Small intestine (tissue), 7 donors: ENCODE measurements around the gene SEMA4A. TPM values are rescaled to one million over a fixed set of nuclear protein-coding genes. Genes with fewer than 3 reads are reported as not detected.

Experiments
- DNase-seq, 2 donors: peaks; one replicate each; pipeline versions ENCODE4 v3.0.0 to v3.0.0-alpha.2; 2013
- FAIRE-seq: peaks from 2 replicates; lab custom pipeline; 2012; peaks lifted over from hg19 to GRCh38; lab: Jason Lieb, UNC
- H3K27ac ChIP-seq, 3 donors: one replicate each; pipeline ENCODE4 v1.5.1; 2013; ENCODE audit warnings: low read length in 2 of 3, mild to moderate bottlenecking in 2 of 3, control low read depth in 1 of 3, inconsistent platforms in 1 of 3, low read depth in 1 of 3, moderate library complexity in 1 of 3
- H3K27me3 ChIP-seq, 3 donors: one replicate each; pipeline ENCODE4 v1.6.1; 2013; ENCODE audit warnings: low read length in 3 of 3, inconsistent platforms in 1 of 3; ENCODE audit not compliant: control insufficient read depth in 3 of 3, insufficient read depth in 3 of 3
- H3K36me3 ChIP-seq, 3 donors: one replicate each; pipeline ENCODE4 v1.6.1; 2013; ENCODE audit warnings: low read length in 3 of 3, inconsistent platforms in 1 of 3, low read depth in 1 of 3, mild to moderate bottlenecking in 1 of 3, moderate library complexity in 1 of 3; ENCODE audit not compliant: control insufficient read depth in 3 of 3, insufficient read depth in 2 of 3
- H3K4me1 ChIP-seq, 3 donors: one replicate each; pipeline ENCODE4 v1.6.1; 2013; ENCODE audit warnings: low read length in 2 of 3, inconsistent platforms in 1 of 3, low read depth in 1 of 3, mild to moderate bottlenecking in 1 of 3, moderate library complexity in 1 of 3; ENCODE audit not compliant: control insufficient read depth in 3 of 3, insufficient read depth in 2 of 3
- H3K4me3 ChIP-seq, 3 donors: one replicate each; pipeline ENCODE4 v1.5.1; 2013; ENCODE audit warnings: low read length in 3 of 3, control low read depth in 1 of 3, inconsistent platforms in 1 of 3, low read depth in 1 of 3, mild to moderate bottlenecking in 1 of 3, moderate library complexity in 1 of 3
- H3K9me3 ChIP-seq, 2 donors: one replicate each; pipeline ENCODE4 v1.6.1; 2013; ENCODE audit warnings: low read depth in 1 of 2, low read length in 1 of 2; ENCODE audit not compliant: control insufficient read depth in 2 of 2, insufficient read depth in 1 of 2
- WGBS, 3 donors: extraction: QIAGEN DNeasy Blood & Tissue Kit; methylation state at CpG; one replicate each; pipeline ENCODE4 v1.1.7; 2013; 5-methylcytosine and 5-hydroxymethylcytosine counted together
- polyA plus RNA-seq, 4 donors: library from polyadenylated mRNA; stranded (reverse) in 3 of 4; unstranded in 1 of 4; fragments of 200-250 nt in 3 of 4; fragments of 120-200 nt in 1 of 4; gene quantifications; one replicate each; pipeline versions ENCODE4 v1.2.1 to v1.2.3, GENCODE V29; 2013
- donor health status: healthy with polysubstance abuse.
- donor health status: control.
- donor health status: control.
- donor health status: Bipolar disorder and iron deficiency.
- donor health status: healthy.

SEMA4A gene
- polyA plus RNA-seq, 4 donors: 0.89 to 7.7 (median 1.8) TPM

GRCh38 chr1:156200044-156200443, 46.7 kb downstream of the SEMA4A start:
- no peaks in the 10 kb centered on the region for H3K9me3 ChIP-seq
- DNase-seq (no peak), FAIRE-seq (no peak)
- H3K27ac ChIP-seq: no peak overlapping the region
- H3K4me3 ChIP-seq: no peak overlapping the region
- peaks cover 0 to 53% (median 10%) of the 10 kb centered on the region in 3 donors for H3K4me1 ChIP-seq
- 95 to 97% (median 96%) methylated on average over 8 of the region's 8 CpGs for WGBS, 3 donors
- H3K27me3 ChIP-seq: no peaks in the 10 kb centered on the region
- H3K36me3 ChIP-seq: peaks cover 3 to 51% (median 13%) of the 10 kb centered on the region in 3 donors

- Histone ChIP-seq H3K27me3 (no peaks in the 10 kb centered on the region), H3K36me3 (peaks cover 7 to 62% (median 13%) of the 10 kb centered on the region in 3 donors), H3K4me3 (no peak overlapping the region), H3K9me3 (no peaks in the 10 kb centered on the region), H3K27ac (no peak overlapping the region), H3K4me1 (peaks cover 0 to 23% (median 3%) of the 10 kb centered on the region in 3 donors)
- DNase-seq (no peak), FAIRE-seq (no peak)
Observed at GRCh38 chr1:156203331-156203730, 49.9 kb downstream of the SEMA4A start.

- Histone ChIP-seq H3K4me3 (no peak overlapping the region), H3K27ac (no peak overlapping the region), H3K4me1 (peaks cover 0 to 10% (median 2%) of the 10 kb centered on the region in 3 donors), H3K27me3 (no peaks in the 10 kb centered on the region), H3K9me3 (no peaks in the 10 kb centered on the region), H3K36me3 (peaks cover 7 to 60% (median 13%) of the 10 kb centered on the region in 3 donors)
- WGBS, 3 donors: 87 to 93% (median 88%) methylated on average over 3 of the region's 3 CpGs
- no peak for DNase-seq
- FAIRE-seq: no peak
Observed at GRCh38 chr1:156204686-156205085, 51.3 kb downstream of the SEMA4A start.

GRCh38 chr1:156211243-156211642, 57.9 kb downstream of the SEMA4A start:
- no peak overlapping the region for H3K4me3 ChIP-seq
- no peak for DNase-seq
- peaks cover 0 to 8% (median 6%) of the 10 kb centered on the region in 3 donors for H3K4me1 ChIP-seq
- peaks cover 7 to 68% (median 10%) of the 10 kb centered on the region in 3 donors for H3K36me3 ChIP-seq
- no peak overlapping the region for H3K27ac ChIP-seq
- WGBS, 3 donors: 88 to 92% (median 90%) methylated on average over 3 of the region's 3 CpGs
- FAIRE-seq: no peak
- no peaks in the 10 kb centered on the region for H3K27me3 ChIP-seq
- H3K9me3 ChIP-seq: no peaks in the 10 kb centered on the region

GRCh38 chr1:156212130-156212529, 58.7 kb downstream of the SEMA4A start:
- Histone ChIP-seq H3K4me1 (peaks cover 0 to 8% (median 6%) of the 10 kb centered on the region in 3 donors), H3K27me3 (no peaks in the 10 kb centered on the region), H3K27ac (peak overlapping the region; percentile 9 to 98 (median 96)), H3K36me3 (peaks cover 7 to 62% (median 10%) of the 10 kb centered on the region in 3 donors), H3K4me3 (peak overlapping the region in 1 of 3 donors; percentile 76), H3K9me3 (no peaks in the 10 kb centered on the region)
- 82 to 87% (median 83%) methylated on average over 9 of the region's 9 CpGs for WGBS, 3 donors
- no peak for FAIRE-seq
- no peak for DNase-seq

DNA sequence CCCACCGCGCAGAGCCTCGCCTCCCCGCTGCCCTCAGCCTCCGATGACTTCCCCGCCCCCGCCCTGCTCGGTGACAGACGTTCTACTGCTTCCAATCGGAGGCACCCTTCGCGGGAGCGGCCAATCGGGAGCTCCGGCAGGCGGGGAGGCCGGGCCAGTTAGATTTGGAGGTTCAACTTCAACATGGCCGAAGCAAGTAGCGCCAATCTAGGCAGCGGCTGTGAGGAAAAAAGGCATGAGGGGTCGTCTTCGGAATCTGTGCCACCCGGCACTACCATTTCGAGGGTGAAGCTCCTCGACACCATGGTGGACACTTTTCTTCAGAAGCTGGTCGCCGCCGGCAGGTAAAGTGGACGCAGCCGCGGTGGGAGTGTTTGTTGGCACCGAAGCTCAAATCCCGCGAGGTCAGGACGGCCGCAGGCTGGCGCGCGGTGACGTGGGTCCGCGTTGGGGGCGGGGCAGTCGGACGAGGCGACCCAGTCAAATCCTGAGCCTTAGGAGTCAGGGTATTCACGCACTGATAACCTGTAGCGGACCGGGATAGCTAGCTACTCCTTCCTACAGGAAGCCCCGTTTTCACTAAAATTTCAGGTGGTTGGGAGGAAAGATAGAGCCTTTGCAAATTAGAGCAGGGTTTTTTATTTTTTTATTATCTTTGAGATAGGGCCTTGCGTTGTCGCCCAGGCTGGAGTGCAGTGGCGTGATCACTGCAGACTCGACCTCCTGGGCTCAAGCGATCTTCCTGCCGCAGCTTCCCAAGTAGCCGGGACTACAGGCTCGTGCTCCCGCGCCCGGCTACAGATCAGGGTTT, 59.7 kb downstream of the SEMA4A start, which contains the start of gene PMF1:
Gene PMF1 (plus strand): TSS at position 175 of the 811 bp plus-strand sequence. CDS start 9 bp downstream, at position 184.
- WGBS, 3 donors: 0 to 1% (median 0%) methylated on average over 61 of the region's 61 CpGs
- DNase-seq (peak; percentile 98 to 99), FAIRE-seq (no peak)
- H3K9me3 ChIP-seq: no peaks in the 10 kb centered on the region
- peak within 1 kb of the TSS; percentile 54 to 76 (median 71) for H3K4me3 ChIP-seq
- H3K36me3 ChIP-seq: peaks cover 5 to 56% (median 8%) of the 10 kb centered on the region in 3 donors
- H3K4me1 ChIP-seq: peaks cover 0 to 8% (median 6%) of the 10 kb centered on the region in 3 donors
- peak within 1 kb of the TSS; percentile 84 to 98 (median 96) for H3K27ac ChIP-seq
- H3K27me3 ChIP-seq: no peaks in the 10 kb centered on the region

DNA sequence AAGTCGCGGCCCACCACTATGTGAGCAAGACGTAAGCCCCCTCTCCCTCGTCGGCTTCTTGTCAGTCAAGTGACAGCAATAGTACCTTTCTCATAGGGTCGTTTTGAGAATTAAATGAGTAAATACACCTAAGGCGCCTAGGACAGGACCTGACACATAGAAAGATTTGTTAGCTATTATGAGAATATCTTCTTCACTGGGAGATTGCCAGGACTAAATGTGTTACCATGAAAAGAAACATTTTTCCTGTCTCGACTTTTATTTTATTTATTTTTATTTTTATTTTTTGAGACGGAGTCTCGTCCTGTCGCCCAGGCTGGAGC, 60.2 kb downstream of the SEMA4A start:
- no peaks in the 10 kb centered on the region for H3K27me3 ChIP-seq
- no peak for FAIRE-seq
- peak overlapping the region; percentile 54 to 76 (median 71) for H3K4me3 ChIP-seq
- no peaks in the 10 kb centered on the region for H3K9me3 ChIP-seq
- no peak for DNase-seq
- H3K4me1 ChIP-seq: peaks cover 0 to 8% (median 6%) of the 10 kb centered on the region in 3 donors
- peak overlapping the region; percentile 84 to 98 (median 96) for H3K27ac ChIP-seq
- H3K36me3 ChIP-seq: peaks cover 5 to 53% (median 8%) of the 10 kb centered on the region in 3 donors
- WGBS, 3 donors: 7 to 12% (median 10%) methylated on average over 11 of the region's 11 CpGs

- Histone ChIP-seq H3K9me3 (no peaks in the 10 kb centered on the region), H3K36me3 (peaks cover 5 to 51% (median 8%) of the 10 kb centered on the region in 3 donors), H3K27ac (peak overlapping the region in 1 of 3 donors; percentile 96), H3K27me3 (no peaks in the 10 kb centered on the region), H3K4me1 (peaks cover 0 to 8% (median 6%) of the 10 kb centered on the region in 3 donors), H3K4me3 (peak overlapping the region in 2 of 3 donors; percentile 71 to 76)
- FAIRE-seq (no peak), DNase-seq (peak; percentile 19 to 20)
- 61 to 77% (median 64%) methylated on average over 16 of the region's 16 CpGs for WGBS, 3 donors
Observed at GRCh38 chr1:156214024-156214748, 60.8 kb downstream of the SEMA4A start.
